Dermis blood vessel endothelial cell (primary cell): ENCODE data around the gene SFTA2. TPM values are rescaled to one million over a fixed set of nuclear protein-coding genes. Genes with fewer than 3 reads are reported as not detected.
A peak's percentile ranks its signal among the peaks of the same experiment; 100 is the strongest.
"Not testable (repeated sequence)": the region's sequence is repeated elsewhere in the genome, so short reads cannot be mapped to it uniquely, and the experiment has no call there.

Source experiments
- DNase-seq: peaks from one replicate; pipeline ENCODE4 v3.0.0; 2010
- total RNA-seq: library from RNA; depleted of rRNA; stranded (reverse); fragments of >200 nt; gene quantifications from 2 replicates; pipeline ENCODE4 v1.2.3, GENCODE V29; 2014

The SFTA2 gene
- total RNA-seq, 1 donor from 2014 or later = not detected

GRCh38 chr6:30942338-30943060, 10.5 kb upstream of the SFTA2 start:
- DNase-seq = peak; percentile 79

GRCh38 chr6:30940361-30940986, 8.5 kb upstream of the SFTA2 start, which contains the start of gene MUCL3:
Gene MUCL3, plus strand, starts transcription at chr6:30940973. Its CDS starts 27 bp downstream, at chr6:30941000.
- no peak for DNase-seq

- DNase-seq = no peak
Measured at GRCh38 chr6:30939473-30939872, 7.5 kb upstream of the SFTA2 start.

GRCh38 chr6:30938730-30939129, 6.8 kb upstream of the SFTA2 start:
- DNase-seq = no peak

- no peak for DNase-seq
Measured at GRCh38 chr6:30937265-30937664, 5.3 kb upstream of the SFTA2 start.

- DNase-seq = no peak
Measured at GRCh38 chr6:30935018-30935417, 3.0 kb upstream of the SFTA2 start.

- no peak for DNase-seq
Measured at GRCh38 chr6:30932665-30933365, 845 bp upstream of the SFTA2 start.

- no peak for DNase-seq
Measured at GRCh38 chr6:30931272-30931671, 698 bp downstream of the SFTA2 start.

GRCh38 chr6:30930506-30930905, 1.5 kb downstream of the SFTA2 start:
- no peak for DNase-seq

GRCh38 chr6:30928677-30929076, 3.3 kb downstream of the SFTA2 start:
- DNase-seq = no peak

- not testable (repeated sequence) for DNase-seq
Measured at GRCh38 chr6:30927080-30927479, 4.9 kb downstream of the SFTA2 start.

- DNase-seq = no peak
Measured at GRCh38 chr6:30926644-30927043, 5.3 kb downstream of the SFTA2 start.

- not testable (repeated sequence) for DNase-seq
Measured at GRCh38 chr6:30924040-30924627, 7.8 kb downstream of the SFTA2 start.

GRCh38 chr6:30922447-30922852, 9.5 kb downstream of the SFTA2 start:
- DNase-seq = no peak

GRCh38 chr6:30918670-30919069, 13.3 kb downstream of the SFTA2 start:
- DNase-seq = no peak

- no peak for DNase-seq
Measured at GRCh38 chr6:30917487-30917886, 14.5 kb downstream of the SFTA2 start.

GRCh38 chr6:30917041-30917440, 14.9 kb downstream of the SFTA2 start:
- no peak for DNase-seq

- peak; percentile 78 for DNase-seq
Measured at GRCh38 chr6:30915591-30915946, 16.4 kb downstream of the SFTA2 start.

GRCh38 chr6:30914854-30915590, 16.9 kb downstream of the SFTA2 start:
- DNase-seq = no peak

- peak; percentile 94 for DNase-seq
Measured at GRCh38 chr6:30914076-30914853, 17.7 kb downstream of the SFTA2 start, which contains the start of gene VARS2. Gene VARS2, plus strand, starts transcription at chr6:30914238. Its CDS starts 599 bp downstream, at chr6:30914837.

GRCh38 chr6:30913721-30914075, 18.3 kb downstream of the SFTA2 start:
- no peak for DNase-seq
